HG02973 (cell line): ENCODE results near the gene DOCK10.

ENCODE experiments used
- ATAC-seq: cut with Tn5 transposase; IDR thresholded peaks from one replicate; pipeline ENCODE4 v1.9.1; 2021; ENCODE audit warnings: moderate library complexity; ENCODE audit not compliant: unreplicated experiment

DOCK10 gene

GRCh38 chr2:224846686-224847085, 195.6 kb downstream of the DOCK10 start:
- no peak for ATAC-seq

GRCh38 chr2:224846161-224846560, 196.1 kb downstream of the DOCK10 start:
- ATAC-seq = no peak

- ATAC-seq = no peak
These were observed 199.1 kb downstream of the DOCK10 start for GRCh38 chr2:224843141-224843540.

GRCh38 chr2:224841910-224842309, 200.4 kb downstream of the DOCK10 start:
- no peak for ATAC-seq

- no peak for ATAC-seq
These were observed 203.9 kb downstream of the DOCK10 start for GRCh38 chr2:224838335-224838734.

- ATAC-seq = no peak
These were observed 204.7 kb downstream of the DOCK10 start for GRCh38 chr2:224837558-224837957.

GRCh38 chr2:224837066-224837465, 205.2 kb downstream of the DOCK10 start:
- ATAC-seq = no peak

GRCh38 chr2:224836263-224836662, 206.0 kb downstream of the DOCK10 start:
- no peak for ATAC-seq

- ATAC-seq = no peak
These were observed 206.9 kb downstream of the DOCK10 start for GRCh38 chr2:224835405-224835804.

- ATAC-seq = no peak
These were observed 208.3 kb downstream of the DOCK10 start for GRCh38 chr2:224833986-224834385.

GRCh38 chr2:224832207-224832606, 210.1 kb downstream of the DOCK10 start:
- ATAC-seq = no peak

- ATAC-seq = no peak
These were observed 210.7 kb downstream of the DOCK10 start for GRCh38 chr2:224831530-224831929.

GRCh38 chr2:224820283-224820991, 221.8 kb downstream of the DOCK10 start:
- ATAC-seq = no peak

- no peak for ATAC-seq
These were observed 223.2 kb downstream of the DOCK10 start for GRCh38 chr2:224819075-224819474.

GRCh38 chr2:224817676-224818075, 224.6 kb downstream of the DOCK10 start:
- ATAC-seq = no peak

- no peak for ATAC-seq
These were observed 225.5 kb downstream of the DOCK10 start for GRCh38 chr2:224816816-224817215.

GRCh38 chr2:224813578-224813977, 228.7 kb downstream of the DOCK10 start:
- no peak for ATAC-seq

- no peak for ATAC-seq
These were observed 234.9 kb downstream of the DOCK10 start for GRCh38 chr2:224807153-224807964.

- no peak for ATAC-seq
These were observed 238.3 kb downstream of the DOCK10 start for GRCh38 chr2:224803930-224804329.

- no peak for ATAC-seq
These were observed 239.9 kb downstream of the DOCK10 start for GRCh38 chr2:224802407-224802806.

GRCh38 chr2:224801360-224801759, 240.9 kb downstream of the DOCK10 start:
- ATAC-seq = no peak

- ATAC-seq = no peak
These were observed 242.6 kb downstream of the DOCK10 start for GRCh38 chr2:224799691-224800090.
